ENCODE results near the gene TMPRSS4.

Gene TMPRSS4

GRCh38 chr11:118153976-118154375 lies 77.1 kb downstream of the TMPRSS4 start:
- DNase-seq (ENCODE audit: low read depth, low spot score) = no peak

DNA sequence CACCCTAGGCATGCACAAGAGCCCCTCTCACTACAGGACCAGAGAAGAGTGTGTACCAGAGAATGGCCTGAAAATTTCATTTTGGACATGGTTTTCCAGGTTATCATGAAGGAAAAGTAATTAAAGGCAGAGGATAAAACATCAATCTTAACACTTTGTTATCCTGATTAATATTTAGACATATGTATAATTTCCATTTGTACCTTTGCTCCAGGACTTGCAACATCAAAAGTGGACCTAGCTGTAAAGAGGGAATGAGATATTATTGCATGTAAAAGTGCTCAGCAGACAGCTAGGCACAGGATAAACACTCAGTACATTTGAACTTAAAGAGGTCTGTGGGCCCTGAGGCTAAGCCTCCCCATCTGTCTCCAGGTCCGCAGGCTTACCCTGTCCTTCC lies 77.8 kb downstream of the TMPRSS4 start:
- no peak for DNase-seq (ENCODE audit: low read depth, low spot score)

DNA sequence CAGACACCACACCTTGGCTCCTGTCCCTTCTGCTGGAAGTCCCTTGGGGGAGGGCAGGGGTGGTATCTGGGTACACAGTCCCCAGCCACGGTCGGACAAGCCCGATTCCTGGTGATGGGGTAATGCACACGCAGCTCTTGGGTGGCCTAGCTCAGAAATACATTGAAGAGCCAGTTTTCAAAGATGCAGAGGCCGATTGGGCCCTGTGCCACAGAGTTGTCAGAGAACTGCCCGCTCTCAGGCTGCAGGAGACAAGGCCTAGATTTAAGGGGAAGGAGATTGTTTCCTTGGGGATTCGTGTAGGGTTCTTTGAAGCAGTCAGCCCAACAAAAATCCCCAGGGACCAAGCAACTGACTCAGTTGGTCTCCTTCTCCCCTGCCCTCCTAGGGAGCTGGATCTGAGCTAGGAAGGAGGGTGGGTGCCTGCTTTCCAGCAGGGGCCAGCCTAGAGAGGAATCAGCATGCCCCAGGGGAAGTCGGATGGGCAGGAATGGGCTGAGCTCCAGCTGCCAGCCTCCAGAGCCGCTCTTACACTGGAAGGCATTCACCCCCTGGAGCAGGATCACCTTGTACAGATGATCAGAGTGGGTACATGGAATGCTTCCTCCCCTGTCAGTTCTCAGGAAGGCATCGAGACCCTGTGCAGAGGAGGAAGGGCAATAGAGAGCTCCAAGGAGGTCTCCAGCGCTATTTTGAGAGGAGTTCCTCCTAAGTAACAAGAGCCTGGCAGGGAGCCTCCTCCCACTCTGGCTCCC lies 79.1 kb downstream of the TMPRSS4 start:
- no peak for DNase-seq (ENCODE audit: low read depth, low spot score)

DNA sequence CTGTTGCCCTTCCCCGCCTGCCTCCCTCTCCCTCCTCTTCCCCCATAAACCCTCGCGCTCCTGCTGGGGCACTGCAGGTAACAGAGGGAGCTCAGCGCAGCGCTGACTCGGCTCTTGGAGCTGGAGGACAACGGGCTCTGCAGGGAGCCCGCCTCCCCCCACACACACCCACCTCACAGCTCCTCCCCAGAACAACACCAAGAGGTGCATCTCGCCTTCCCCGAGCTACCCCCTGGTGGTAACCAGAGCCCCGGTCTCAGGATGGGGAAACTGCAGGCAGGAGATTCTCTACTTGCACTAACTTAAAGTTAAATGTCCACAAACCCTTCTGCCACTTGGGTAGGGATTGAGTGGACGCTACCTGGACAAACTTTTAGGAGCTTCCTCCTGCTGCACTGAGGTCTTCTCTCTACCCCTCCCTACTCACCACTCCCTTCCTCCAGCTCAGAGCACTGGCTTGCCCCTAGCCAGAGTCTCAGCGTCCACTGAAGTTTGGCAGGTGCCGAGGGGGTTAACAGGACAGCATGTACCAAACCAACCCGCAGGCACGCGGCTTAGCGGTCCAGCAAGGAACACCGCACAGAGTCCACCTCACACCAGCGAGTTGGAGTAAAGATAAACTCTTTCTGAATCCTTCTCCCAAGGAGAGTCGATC lies 79.8 kb downstream of the TMPRSS4 start:
- DNase-seq (ENCODE audit: low read depth, low spot score) = no peak

DNA sequence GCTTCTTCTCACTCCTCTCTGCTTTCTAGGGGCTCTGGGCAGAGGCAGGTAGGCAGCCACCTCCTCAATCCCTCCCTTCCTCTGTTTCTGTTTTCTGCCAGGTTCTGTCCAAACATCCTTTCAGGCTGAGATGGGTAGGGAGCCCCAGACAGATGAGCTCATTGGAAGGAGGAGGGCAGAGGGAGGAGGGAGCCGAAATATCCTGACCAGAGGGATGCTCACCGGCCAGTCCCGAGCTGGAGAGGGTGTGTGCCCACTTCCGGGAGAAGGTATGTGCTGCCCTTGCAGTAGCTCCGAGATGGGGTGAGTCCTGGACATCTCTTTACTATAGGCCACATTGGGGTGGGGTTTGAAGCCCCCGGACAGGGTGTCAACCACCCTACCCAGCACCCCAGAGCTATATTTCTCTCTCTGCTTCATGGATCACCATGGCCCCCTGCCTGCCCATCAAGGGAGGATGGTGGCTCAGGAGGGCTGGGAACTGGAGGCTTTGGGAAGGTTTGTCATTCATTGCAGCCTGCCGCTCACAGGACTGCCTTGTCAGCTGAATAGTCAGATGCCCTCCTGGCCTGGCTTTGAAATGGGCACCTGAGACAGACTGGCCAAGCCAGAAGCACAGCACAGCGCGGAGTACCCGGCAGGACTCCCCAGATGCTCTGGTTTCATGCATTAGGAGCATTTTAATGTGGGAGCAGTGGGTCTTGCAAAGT lies 80.5 kb downstream of the TMPRSS4 start:
- no peak for DNase-seq (ENCODE audit: low read depth, low spot score)

GRCh38 chr11:118161786-118162185 lies 84.9 kb downstream of the TMPRSS4 start:
- no peak for DNase-seq (ENCODE audit: low read depth, low spot score)

DNA sequence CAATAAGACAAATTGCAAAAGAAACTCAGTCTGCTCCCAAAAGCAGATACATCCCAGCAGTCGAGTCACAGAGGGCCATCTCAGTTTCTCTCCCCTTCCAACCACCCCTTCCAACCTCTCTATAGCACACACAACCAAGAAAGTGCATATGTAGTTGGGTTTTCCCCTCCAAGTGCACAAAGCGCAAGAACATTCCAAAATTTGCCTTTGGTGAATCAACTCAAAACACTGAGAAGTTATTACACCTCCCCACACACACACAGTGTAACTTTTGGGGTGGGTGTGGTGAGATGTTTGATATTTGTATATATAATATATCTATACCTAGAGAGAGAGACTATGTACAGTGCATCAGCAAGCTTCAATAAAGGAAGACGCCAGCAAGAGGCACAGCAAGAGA lies 86.0 kb downstream of the TMPRSS4 start:
- DNase-seq (ENCODE audit: low read depth, low spot score) = no peak

GRCh38 chr11:118163494-118163893 lies 86.6 kb downstream of the TMPRSS4 start:
- DNase-seq (ENCODE audit: low read depth, low spot score) = no peak

DNA sequence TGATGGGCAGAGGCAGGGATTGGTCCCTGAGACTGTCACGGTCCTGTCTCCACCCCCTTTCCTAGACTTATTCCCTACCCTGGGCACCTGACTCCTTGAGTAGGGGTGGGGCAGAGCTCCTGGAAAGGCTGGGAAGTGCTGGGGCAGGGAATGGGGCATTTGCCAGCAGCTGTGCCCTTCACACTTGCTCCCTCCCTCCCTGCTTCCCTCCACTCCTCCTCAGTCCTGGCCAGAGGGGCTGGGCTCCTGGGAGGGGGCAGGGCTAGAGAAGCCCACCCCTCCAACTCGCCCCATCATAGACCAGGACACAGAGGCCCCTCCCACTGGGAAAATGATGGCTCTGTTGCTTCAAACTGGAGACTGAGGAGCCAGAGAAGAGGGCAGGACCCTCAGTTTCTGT lies 88.0 kb downstream of the TMPRSS4 start:
- DNase-seq (ENCODE audit: low read depth, low spot score) = no peak

DNA sequence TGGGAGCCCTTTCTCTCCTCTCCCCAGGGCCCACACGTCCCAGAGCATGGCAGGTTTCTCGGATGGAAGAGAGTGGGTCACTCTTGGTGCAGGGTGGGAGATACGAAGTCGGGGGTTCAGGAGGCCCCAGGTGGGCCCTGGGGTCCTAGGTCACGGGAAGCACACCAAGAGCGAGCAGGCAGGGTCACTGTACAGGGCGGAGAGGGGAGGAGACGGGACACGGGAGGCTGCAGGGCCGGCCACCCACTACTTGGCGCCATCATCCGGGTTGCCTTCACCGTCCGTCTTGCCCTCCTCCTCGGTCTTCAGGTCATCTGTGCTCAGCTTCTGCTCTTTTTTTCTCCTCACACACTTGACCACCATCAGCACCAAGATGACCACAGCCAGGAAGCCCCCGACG lies 89.8 kb downstream of the TMPRSS4 start:
- no peak for DNase-seq (ENCODE audit: low read depth, low spot score)

- no peak for DNase-seq (ENCODE audit: low read depth, low spot score)
Measured at GRCh38 chr11:118167253-118167652, 90.4 kb downstream of the TMPRSS4 start.

- no peak for DNase-seq (ENCODE audit: low read depth, low spot score)
Measured at GRCh38 chr11:118167906-118168305, 91.0 kb downstream of the TMPRSS4 start.

DNA sequence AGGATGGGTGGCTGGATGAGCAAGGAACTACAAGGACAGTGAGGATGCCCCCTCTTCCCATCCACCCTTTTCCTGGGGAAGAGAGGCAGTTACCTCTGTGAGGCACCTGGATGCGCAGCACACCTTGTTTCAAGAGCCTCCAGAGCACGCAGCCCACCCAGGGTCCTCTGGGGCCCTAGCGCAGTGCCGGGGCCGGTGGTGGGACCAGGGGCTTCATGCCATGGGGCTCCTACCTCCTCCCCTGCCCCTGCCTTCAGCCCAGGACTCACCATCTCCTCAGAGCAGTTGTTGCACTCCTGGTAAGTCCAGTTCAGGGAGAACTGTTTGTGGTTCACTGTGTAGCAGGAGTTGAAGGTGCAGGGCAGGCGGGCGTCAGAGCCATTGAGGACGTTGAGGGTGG lies 91.4 kb downstream of the TMPRSS4 start:
- DNase-seq (ENCODE audit: low read depth, low spot score) = no peak

DNA sequence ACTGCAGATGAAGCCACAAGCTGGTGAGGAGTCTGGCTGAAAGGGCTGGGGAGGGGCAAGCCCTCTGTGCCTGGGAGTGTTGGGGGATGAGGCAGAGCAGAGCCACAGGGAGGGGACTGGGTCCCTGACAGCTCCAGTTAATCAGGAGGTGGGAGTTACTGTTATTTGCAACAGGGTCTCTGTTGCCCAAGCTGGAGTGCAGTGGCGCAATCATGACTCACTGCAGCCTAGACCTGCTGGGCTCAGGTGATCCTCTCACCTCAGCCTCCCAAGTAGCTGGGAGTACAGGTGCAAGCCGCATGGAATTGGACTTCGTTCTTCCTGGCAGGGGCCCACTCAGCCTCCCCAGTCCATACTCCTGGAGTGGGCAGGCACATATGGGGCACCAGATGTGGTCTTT lies 91.9 kb downstream of the TMPRSS4 start:
- no peak for DNase-seq (ENCODE audit: low read depth, low spot score)

GRCh38 chr11:118169300-118170140 lies 92.6 kb downstream of the TMPRSS4 start:
- no peak for DNase-seq (ENCODE audit: low read depth, low spot score)

DNA sequence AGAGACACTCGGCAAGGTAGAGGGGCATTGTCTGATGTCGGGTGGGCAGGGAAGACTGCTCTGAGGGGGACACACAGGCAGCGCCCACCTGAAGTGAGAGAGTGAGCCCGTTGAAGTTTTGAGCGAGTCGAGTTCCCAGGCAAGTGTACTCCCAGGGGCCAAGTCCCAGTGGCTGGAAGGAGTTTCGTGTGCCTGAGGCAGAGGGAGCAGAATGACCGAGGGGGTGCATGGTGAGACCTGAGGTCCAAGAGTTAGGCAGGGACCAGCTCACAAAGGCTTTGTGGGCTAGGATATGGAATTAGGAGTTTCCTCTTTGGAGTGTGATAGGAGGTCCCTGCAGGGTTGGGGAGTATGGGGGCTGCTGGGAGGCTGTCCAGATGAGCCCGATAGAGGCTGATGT lies 93.4 kb downstream of the TMPRSS4 start:
- no peak for DNase-seq (ENCODE audit: low read depth, low spot score)

GRCh38 chr11:118170882-118171268 lies 94.0 kb downstream of the TMPRSS4 start:
- no peak for DNase-seq (ENCODE audit: low read depth, low spot score)
